ENCODE measurements around the gene VEGFA.

DNA sequence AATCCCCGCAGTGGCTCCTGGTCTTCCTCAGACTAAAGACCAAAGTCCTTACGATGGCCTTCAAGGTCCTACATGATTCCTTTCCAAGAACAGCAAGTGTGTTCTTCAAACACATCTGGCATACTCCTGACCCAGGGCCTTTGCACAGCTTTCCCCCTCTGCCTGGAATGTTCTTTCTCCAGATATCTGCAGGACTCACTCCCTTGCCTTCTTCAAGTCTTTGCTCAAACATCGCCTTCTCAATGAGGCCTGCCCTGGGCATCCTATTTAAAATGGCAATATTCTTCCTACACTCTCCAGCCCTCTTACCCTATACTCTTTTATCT is 30.2 kb downstream of the VEGFA start:
- TF ChIP-seq ZFP30 (CRISPR knock-in tag; IDR thresholded peaks at IDR 0.05) (no peak), RARB (CRISPR knock-in tag; IDR thresholded peaks at IDR 0.05) (no peak), GLIS3 (CRISPR knock-in tag; IDR thresholded peaks at IDR 0.05) (no peak), ZC3H10 (CRISPR knock-in tag; IDR thresholded peaks at IDR 0.05) (no peak), ARNTL (CRISPR knock-in tag; IDR thresholded peaks at IDR 0.05; ENCODE audit: borderline replicate concordance, low read depth) (no peak), OSR1 (CRISPR knock-in tag; IDR thresholded peaks at IDR 0.05) (no peak)

Data from SK-N-SH treated with all-trans-retinoic acid at 6 μM for 48 hours (cell line).